Endothelial cell of umbilical vein (primary cell): ENCODE measurements around the gene GNPDA2. TPM values are rescaled to one million over a fixed set of nuclear protein-coding genes. Genes with fewer than 3 reads are reported as not detected.

ENCODE experiments used
- BruUV-seq: library from RNA; stranded (reverse); fragments of 400-500 nt; replicated peaks from 2 replicates; lab custom pipeline; 2021; lab: Mats Ljungman, UMichigan
- CTCF ChIA-PET: fragments of 300-600, 350-600 bp; sonication (Branson Sonifier 250); formaldehyde crosslinking; loops from one replicate; lab custom pipeline; 2021; ENCODE audit warnings: antibody characterized with exemption, inconsistent platforms; lab: Charles Lee
- POLR2A ChIA-PET: fragments of 300-600, 350-600 bp; sonication (Branson Sonifier 250); formaldehyde crosslinking; loops from one replicate; lab custom pipeline; 2021; ENCODE audit warnings: antibody characterized with exemption, inconsistent platforms; lab: Charles Lee
- DNase-seq: peaks from one replicate; pipeline ENCODE4 v3.0.0-alpha.2; 2011; ENCODE audit warnings: low read depth, low spot score
- FAIRE-seq: peaks from 2 replicates; lab custom pipeline; 2011; peaks lifted over from hg19 to GRCh38; lab: Jason Lieb, UNC
- H2AFZ ChIP-seq: 2 replicates; pipeline ENCODE4 v1.6.0; 2012; ENCODE audit warnings: low read depth, low read length, control low read depth, inconsistent platforms
- H3K27ac ChIP-seq: 2 replicates; pipeline ENCODE4 v1.5.1; 2011; ENCODE audit warnings: low read depth, mild to moderate bottlenecking, control low read depth, low read length, moderate library complexity; ENCODE audit not compliant: insufficient read depth
- H3K27me3 ChIP-seq, 2 experiments: 2 replicates each; pipeline versions ENCODE4 v1.6.0 to v1.6.1; 2011; ENCODE audit warnings: low read length in 2 of 2, mixed read lengths in 1 of 2; ENCODE audit not compliant: control insufficient read depth in 2 of 2, insufficient read depth in 2 of 2
- H3K36me3 ChIP-seq, 2 experiments: 2 replicates in 1 of 2; 3 replicates in 1 of 2; pipeline ENCODE4 v1.5.1; 2011; ENCODE audit warnings: low read length in 2 of 2, mild to moderate bottlenecking in 1 of 2, moderate library complexity in 1 of 2; ENCODE audit not compliant: control insufficient read depth in 2 of 2, insufficient read depth in 2 of 2; ENCODE audit errors: extremely low read depth in 1 of 2
- H3K4me1 ChIP-seq: 3 replicates; pipeline ENCODE4 v1.5.1; 2011; ENCODE audit warnings: mild to moderate bottlenecking, low read length; ENCODE audit not compliant: control insufficient read depth, insufficient read depth; ENCODE audit errors: extremely low read depth
- H3K4me2 ChIP-seq: 2 replicates; pipeline ENCODE4 v1.6.1; 2011; ENCODE audit warnings: low read length, control low read depth, mixed read lengths; ENCODE audit not compliant: insufficient read depth
- H3K4me3 ChIP-seq, 3 experiments: fragments of 200-600 bp in 1 of 3; sonication (generic), shearing (Covaris generic) in 1 of 3; replicated peaks in 1 of 3; 2 replicates each; pipeline ENCODE4 v1.5.1; 2011 to 2016; ENCODE audit warnings: control low read depth in 3 of 3, low read length in 3 of 3, mild to moderate bottlenecking in 2 of 3, inconsistent platforms in 1 of 3, low read depth in 1 of 3, moderate library complexity in 1 of 3; ENCODE audit not compliant: insufficient read depth in 1 of 3
- H3K79me2 ChIP-seq: 2 replicates; pipeline ENCODE4 v1.6.0; 2012; ENCODE audit warnings: low read length, inconsistent platforms; ENCODE audit not compliant: control insufficient read depth, insufficient read depth
- H3K9ac ChIP-seq: replicated peaks from 2 replicates; pipeline ENCODE3; 2011; ENCODE audit warnings: low read length, control low read depth; ENCODE audit not compliant: insufficient read depth; ENCODE audit errors: extremely low read depth
- H3K9me1 ChIP-seq: replicated peaks from 3 replicates; pipeline ENCODE4 v1.6.0; 2011; ENCODE audit warnings: mild to moderate bottlenecking, low read length; ENCODE audit not compliant: control insufficient read depth, insufficient read depth; ENCODE audit errors: extremely low read depth
- H3K9me3 ChIP-seq: replicated peaks from 2 replicates; pipeline ENCODE4 v1.5.1; 2012; ENCODE audit warnings: low read length, inconsistent platforms; ENCODE audit not compliant: control insufficient read depth, insufficient read depth
- H4K20me1 ChIP-seq: replicated peaks from 2 replicates; pipeline ENCODE3; 2011; ENCODE audit warnings: mild to moderate bottlenecking, low read length; ENCODE audit not compliant: control insufficient read depth, insufficient read depth; ENCODE audit errors: extremely low read depth
- CTCF ChIP-seq, 2 donors: IDR thresholded peaks; 1 replicate in 1 of 2; 2 replicates in 1 of 2; pipeline ENCODE4 v1.5.1; 2011; ENCODE audit warnings: low read length in 2 of 2, mild to moderate bottlenecking in 2 of 2, moderate library complexity in 2 of 2, control low read depth in 1 of 2, inconsistent platforms in 1 of 2, low read depth in 1 of 2; ENCODE audit not compliant: insufficient read depth in 1 of 2; ENCODE audit errors: extremely low read depth in 1 of 2
- EZH2 ChIP-seq: IDR thresholded peaks from 2 replicates; pipeline ENCODE4 v1.6.1; 2012; ENCODE audit warnings: borderline replicate concordance, low read depth, mild to moderate bottlenecking, moderate library complexity, low read length, inconsistent platforms; ENCODE audit not compliant: severe bottlenecking
- FOS ChIP-seq: IDR thresholded peaks from 2 replicates; pipeline ENCODE4 v1.6.1; 2011; ENCODE audit warnings: mild to moderate bottlenecking, low read length, moderate library complexity, borderline replicate concordance; ENCODE audit not compliant: insufficient read depth
- JUN ChIP-seq: IDR thresholded peaks from 2 replicates; pipeline ENCODE4 v1.6.1; 2011; ENCODE audit warnings: borderline replicate concordance, low read depth; ENCODE audit not compliant: insufficient read length, insufficient read depth
- MYC ChIP-seq: IDR thresholded peaks from one replicate; pipeline ENCODE4 v1.6.1; 2011; ENCODE audit warnings: mild to moderate bottlenecking, low read depth, low read length
- POLR2A ChIP-seq: IDR thresholded peaks from 2 replicates; pipeline ENCODE4 v1.6.1; 2012; ENCODE audit warnings: low read depth, mild to moderate bottlenecking, control low read depth, low read length
- POLR2AphosphoS5 ChIP-seq: IDR thresholded peaks from 2 replicates; pipeline ENCODE4 v1.6.1; 2012; ENCODE audit warnings: low read depth, mild to moderate bottlenecking, control low read depth, low read length, moderate library complexity; ENCODE audit not compliant: insufficient read depth
- dilution Hi-C: fragments of 300-500 bp; cut with MboI; formaldehyde crosslinking; loops from one replicate; pipeline ENCODE4 v1.15.0; 2019; ENCODE audit warnings: low sequenced_read_pairs; ENCODE audit not compliant: extremely low pct_ligation_motif_present
- intact Hi-C: fragments of 100-400 bp; cut with micrococcal nuclease; formaldehyde crosslinking; loops from one replicate; pipeline ENCODE4 v1.10.0; 2022
- polyA plus RNA-seq, 4 experiments: library from polyadenylated mRNA; depleted of rRNA in 3 of 4; stranded (reverse) in 3 of 4; unstranded in 1 of 4; fragments of >200 nt; gene quantifications; 2 replicates each; pipeline versions ENCODE4 v1.2.1 to v1.2.3, GENCODE V29; 2011 to 2012; ENCODE audit warnings: missing spikeins in 1 of 4
- total RNA-seq: library from RNA; stranded (reverse); gene quantifications from 2 replicates; pipeline ENCODE4 v1.2.3, GENCODE V29; 2021

GNPDA2 gene
- total and polyA plus RNA-seq, 2 donors (not counting 3 experiments of a cell fraction or from before 2014, with no cell fraction given): 7.6 to 14.7 TPM

- no peaks in the 10 kb centered on the region for H3K9me3 ChIP-seq
- intact Hi-C loops: no loop called here
- ChIA-PET CTCF (no interaction called here), POLR2A (no interaction called here)
- no peak overlapping the region for H3K4me3 ChIP-seq
- no peaks in the 10 kb centered on the region for H3K9me1 ChIP-seq
- dilution Hi-C loops: no loop called here
- FAIRE-seq (no peak), DNase-seq (no peak)
- no peaks in the 10 kb centered on the region for H3K79me2 ChIP-seq
- H2AFZ ChIP-seq: no peak overlapping the region
- H3K27ac ChIP-seq: no peak overlapping the region
- no peaks in the 10 kb centered on the region for H4K20me1 ChIP-seq
- H3K4me2 ChIP-seq: no peak overlapping the region
- no peaks in the 10 kb centered on the region for H3K4me1 ChIP-seq
- no TSS peak for BruUV-seq
- no peak overlapping the region for H3K9ac ChIP-seq
- TF ChIP-seq POLR2AphosphoS5 (no peak), POLR2A (no peak), JUN (no peak), EZH2 (no peak), MYC (no peak), FOS (no peak)
- H3K36me3 ChIP-seq: no peaks in the 10 kb centered on the region
- H3K27me3 ChIP-seq: peaks cover 2 to 3% of the 10 kb centered on the region in 2 experiments
Measured at GRCh38 chr4:44670506-44671199, 55.7 kb downstream of the GNPDA2 start.

GRCh38 chr4:44668526-44668925, 57.8 kb downstream of the GNPDA2 start:
- no TSS peak for BruUV-seq
- H4K20me1 ChIP-seq: no peaks in the 10 kb centered on the region
- no peaks in the 10 kb centered on the region for H3K79me2 ChIP-seq
- H2AFZ ChIP-seq: no peak overlapping the region
- H3K27ac ChIP-seq: no peak overlapping the region
- H3K9me1 ChIP-seq: no peaks in the 10 kb centered on the region
- peaks cover 0 to 3% of the 10 kb centered on the region in 2 experiments for H3K27me3 ChIP-seq
- DNase-seq: no peak
- H3K4me3 ChIP-seq: no peak overlapping the region
- H3K9ac ChIP-seq: no peak overlapping the region
- H3K9me3 ChIP-seq: no peaks in the 10 kb centered on the region
- CTCF ChIA-PET: interaction anchor here (1.1 to 1.6 kb wide), 4 partner anchors 9 to 220 kb away, joined by 3 to 4 read pairs (median 3); partner anchors contain the start of genes GUF1, KCTD8 and YIPF7
- TF ChIP-seq CTCF (IDR thresholded peaks at IDR 0.05; ENCODE audit: extremely low read depth in 1 of 2, insufficient read depth in 1 of 2, low read depth in 1 of 2, low read length in 2 of 2): no peak
- peak; percentile 50 for TF ChIP-seq FOS
- POLR2A ChIA-PET: no interaction called here
- H3K4me2 ChIP-seq: no peak overlapping the region
- no peak for FAIRE-seq
- dilution Hi-C loops: no loop called here
- H3K36me3 ChIP-seq: no peaks in the 10 kb centered on the region
- H3K4me1 ChIP-seq: no peaks in the 10 kb centered on the region
- intact Hi-C loops: no loop called here
